SJCRH30 (cell line): ENCODE data around the gene COL5A1. TPM values are rescaled to one million over a fixed set of nuclear protein-coding genes. Genes with fewer than 3 reads are reported as not detected.

Experiments used
- DNase-seq, 2 experiments: peaks; one replicate each; pipeline ENCODE4 v3.0.0-alpha.2; 2015 to 2020
- H3K27ac ChIP-seq: fragments of 250-450 bp; sonication (Bioruptor Pico); 2 replicates; pipeline ENCODE4 v1.5.1; 2020; ENCODE audit warnings: mild to moderate bottlenecking, moderate library complexity
- H3K27me3 ChIP-seq: fragments of 250-450 bp; sonication (Bioruptor Pico); 2 replicates; pipeline ENCODE4 v1.5.1; 2020; ENCODE audit warnings: mild to moderate bottlenecking, moderate library complexity
- H3K36me3 ChIP-seq: fragments of 250-450 bp; sonication (Bioruptor Pico); 2 replicates; pipeline ENCODE4 v1.5.1; 2020; ENCODE audit warnings: mild to moderate bottlenecking, moderate library complexity
- H3K4me1 ChIP-seq: fragments of 250-450 bp; sonication (Bioruptor Pico); 2 replicates; pipeline ENCODE4 v1.5.1; 2020; ENCODE audit warnings: mild to moderate bottlenecking, moderate library complexity
- H3K4me3 ChIP-seq: fragments of 250-450 bp; sonication (Bioruptor Pico); 2 replicates; pipeline ENCODE4 v1.5.1; 2020; ENCODE audit warnings: mild to moderate bottlenecking, moderate library complexity
- H3K9me3 ChIP-seq: fragments of 250-450 bp; sonication (Bioruptor Pico); replicated peaks from 2 replicates; pipeline ENCODE4 v1.5.1; 2020; ENCODE audit warnings: mild to moderate bottlenecking, moderate library complexity
- total RNA-seq: library from RNA; depleted of rRNA; stranded (reverse); fragments of >200 nt; shearing (Covaris generic); gene quantifications from 2 replicates; pipeline ENCODE4 v1.2.3, GENCODE V29; 2014

The COL5A1 gene
- total RNA-seq, 1 experiment from 2014 or later = 32.1 TPM

DNA sequence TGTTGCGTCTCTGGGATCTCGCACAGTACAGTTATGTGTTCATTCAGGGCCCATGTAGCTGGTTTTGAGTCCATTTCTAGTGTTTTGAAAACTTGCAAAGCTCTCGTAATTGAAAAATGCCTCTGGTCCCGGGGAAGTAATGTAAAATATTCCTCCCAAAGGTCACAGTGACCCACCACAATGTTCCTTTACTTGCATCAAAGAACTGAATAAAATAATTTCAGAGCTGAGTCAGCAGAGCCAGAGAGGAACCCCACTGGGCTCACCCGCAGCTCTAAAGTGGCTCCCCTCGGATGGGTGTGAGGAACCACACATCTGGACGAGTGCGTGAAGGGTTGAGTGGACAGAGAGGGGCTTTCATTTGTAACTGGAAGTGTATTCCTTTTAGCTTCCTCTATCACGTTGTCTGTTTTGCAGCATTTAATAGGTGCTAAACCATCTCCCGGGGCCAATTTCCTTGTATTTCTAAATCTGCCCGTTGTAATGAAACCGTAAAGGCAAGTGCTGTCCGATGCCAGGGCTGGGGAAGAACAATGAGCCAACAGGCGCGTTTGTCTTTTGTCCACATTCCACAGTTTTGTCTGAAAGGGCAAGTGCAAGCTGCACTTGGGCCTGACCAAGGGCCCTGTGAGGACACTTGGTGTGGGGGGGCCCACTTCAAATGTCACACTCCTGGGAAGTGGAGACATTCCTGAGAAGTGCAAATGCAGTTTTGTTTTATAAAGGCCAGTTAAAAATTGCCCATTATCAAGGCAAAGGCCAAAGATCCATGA, 29.9 kb downstream of the COL5A1 start:
- Histone ChIP-seq H3K36me3 (peaks cover 6% of the 10 kb centered on the region; the same call in 1 of the 2 replicates), H3K27ac (no peak overlapping the region), H3K4me1 (no peaks in the 10 kb centered on the region), H3K27me3 (no peaks in the 10 kb centered on the region), H3K4me3 (no peak overlapping the region), H3K9me3 (0 out of 2 replicates have a peak, but pooled peaks cover 2% of the 10 kb centered on the region)
- DNase-seq = no peak

- no peak for DNase-seq
- 0 out of 2 replicates have a peak, but pooled peaks cover 2% of the 10 kb centered on the region for H3K9me3 ChIP-seq
- H3K27me3 ChIP-seq = no peaks in the 10 kb centered on the region
Measured at GRCh38 chr9:134676361-134676760, 34.8 kb downstream of the COL5A1 start.

GRCh38 chr9:134676886-134677285, 35.3 kb downstream of the COL5A1 start:
- Histone ChIP-seq H3K4me3 (no peak overlapping the region), H3K36me3 (peaks cover 6% of the 10 kb centered on the region; the same call in 1 of the 2 replicates), H3K27me3 (no peaks in the 10 kb centered on the region), H3K4me1 (peaks cover 15% of the 10 kb centered on the region; the same call in 1 of the 2 replicates), H3K27ac (no peak overlapping the region), H3K9me3 (0 out of 2 replicates have a peak, but pooled peaks cover 2% of the 10 kb centered on the region)
- DNase-seq = no peak

More at GRCh38 chr9:134676361-134676760, 34.8 kb downstream of the COL5A1 start:
- peaks cover 6% of the 10 kb centered on the region; the same call in 1 of the 2 replicates for H3K36me3 ChIP-seq
- no peak overlapping the region for H3K27ac ChIP-seq
- peaks cover 15% of the 10 kb centered on the region; the same call in 1 of the 2 replicates for H3K4me1 ChIP-seq
- H3K4me3 ChIP-seq = no peak overlapping the region

DNA sequence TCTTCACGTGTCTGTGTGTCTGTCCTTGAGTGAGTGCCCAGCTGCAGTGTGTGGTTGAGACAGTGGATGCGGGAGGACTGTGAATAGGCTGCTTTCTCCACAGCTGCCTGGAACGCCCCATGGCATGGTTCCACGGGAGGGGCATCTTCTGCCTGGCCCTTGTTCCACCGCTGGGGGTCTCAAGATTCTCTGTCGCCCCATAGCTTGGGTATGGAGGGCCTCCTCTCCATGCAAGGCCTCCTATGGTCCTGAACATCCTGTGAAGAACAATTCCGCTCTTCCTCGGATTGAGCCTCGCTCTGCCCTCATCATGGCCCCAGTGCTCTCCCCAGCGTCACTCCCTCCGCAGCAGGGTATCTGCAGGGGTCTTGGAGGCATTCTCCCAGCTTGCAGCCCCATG, 36.1 kb downstream of the COL5A1 start:
- no peaks in the 10 kb centered on the region for H3K36me3 ChIP-seq
- no peak overlapping the region for H3K4me3 ChIP-seq
- no peak overlapping the region for H3K27ac ChIP-seq
- 0 out of 2 replicates have a peak, but pooled peaks cover 2% of the 10 kb centered on the region for H3K9me3 ChIP-seq
- H3K27me3 ChIP-seq = no peaks in the 10 kb centered on the region
- peaks cover 15% of the 10 kb centered on the region; the same call in 1 of the 2 replicates for H3K4me1 ChIP-seq
- no peak for DNase-seq

DNA sequence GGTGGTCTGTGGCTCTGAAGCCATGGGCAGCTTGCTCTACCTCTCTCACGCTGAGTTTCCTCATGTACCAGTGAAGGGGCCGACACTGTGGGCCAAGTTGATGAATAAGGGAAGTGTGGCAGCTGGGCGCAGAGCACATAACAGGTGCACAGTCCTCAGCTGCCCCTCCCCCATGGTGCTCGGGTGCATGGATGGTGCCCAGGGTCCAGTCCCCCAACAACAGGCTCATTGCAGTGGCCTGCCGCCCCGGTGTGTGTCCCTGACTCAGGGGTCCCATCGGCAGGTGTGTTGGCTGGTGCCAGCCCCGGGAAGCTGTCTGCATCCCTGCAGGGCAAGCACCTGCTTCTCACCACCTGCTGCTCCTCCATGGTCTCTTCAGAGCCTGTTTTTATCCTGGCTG, 36.6 kb downstream of the COL5A1 start:
- Histone ChIP-seq H3K27ac (no peak overlapping the region), H3K4me1 (peaks cover 15% of the 10 kb centered on the region; the same call in 1 of the 2 replicates), H3K27me3 (no peaks in the 10 kb centered on the region), H3K36me3 (no peaks in the 10 kb centered on the region), H3K4me3 (no peak overlapping the region), H3K9me3 (0 out of 2 replicates have a peak, but pooled peaks cover 2% of the 10 kb centered on the region)
- peak; percentile 44 to 59 for DNase-seq

DNA sequence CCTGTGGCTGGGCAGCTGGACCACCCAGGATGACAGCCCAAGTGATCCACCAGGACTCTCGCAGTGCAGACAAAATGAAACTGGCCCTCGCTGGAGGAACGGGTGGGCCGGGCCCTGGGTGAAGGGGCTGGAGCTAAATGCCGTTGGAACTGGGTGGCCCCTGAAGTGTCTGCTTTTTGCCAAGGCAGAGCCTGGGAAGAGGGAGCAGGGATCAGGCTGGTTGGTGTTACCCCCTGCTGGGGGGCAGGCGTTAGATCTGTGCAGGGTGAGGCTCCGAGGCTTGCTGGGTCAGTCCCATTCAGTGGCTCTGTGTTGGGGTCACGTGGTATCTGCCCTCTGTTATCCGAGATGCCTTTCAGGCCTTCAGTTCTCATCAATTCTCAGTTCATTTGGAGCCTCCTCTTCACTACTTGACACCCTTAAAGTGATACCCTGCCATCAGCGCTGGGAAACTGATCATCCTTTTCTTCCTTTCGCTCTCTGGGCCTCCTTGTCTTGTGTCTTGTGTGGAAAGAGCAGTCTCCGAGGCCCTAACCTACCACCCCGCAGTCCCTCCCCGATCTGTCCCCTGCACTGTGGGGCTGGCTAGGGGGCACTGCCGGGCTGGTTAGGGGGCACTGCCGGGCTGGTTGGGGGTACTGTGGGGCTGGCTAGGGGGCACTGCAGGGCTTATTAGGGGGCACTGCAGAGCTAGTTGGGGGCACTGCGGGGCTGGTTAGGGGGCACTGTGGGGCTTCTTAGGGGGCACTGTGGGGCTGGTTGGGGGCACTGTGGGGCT, 37.3 kb downstream of the COL5A1 start:
- no peaks in the 10 kb centered on the region for H3K27me3 ChIP-seq
- H3K27ac ChIP-seq = no peak overlapping the region
- peaks cover 15% of the 10 kb centered on the region; the same call in 1 of the 2 replicates for H3K4me1 ChIP-seq
- no peaks in the 10 kb centered on the region for H3K9me3 ChIP-seq
- H3K4me3 ChIP-seq = no peak overlapping the region
- H3K36me3 ChIP-seq = no peaks in the 10 kb centered on the region
- peak; percentile 36 to 47 for DNase-seq

DNA sequence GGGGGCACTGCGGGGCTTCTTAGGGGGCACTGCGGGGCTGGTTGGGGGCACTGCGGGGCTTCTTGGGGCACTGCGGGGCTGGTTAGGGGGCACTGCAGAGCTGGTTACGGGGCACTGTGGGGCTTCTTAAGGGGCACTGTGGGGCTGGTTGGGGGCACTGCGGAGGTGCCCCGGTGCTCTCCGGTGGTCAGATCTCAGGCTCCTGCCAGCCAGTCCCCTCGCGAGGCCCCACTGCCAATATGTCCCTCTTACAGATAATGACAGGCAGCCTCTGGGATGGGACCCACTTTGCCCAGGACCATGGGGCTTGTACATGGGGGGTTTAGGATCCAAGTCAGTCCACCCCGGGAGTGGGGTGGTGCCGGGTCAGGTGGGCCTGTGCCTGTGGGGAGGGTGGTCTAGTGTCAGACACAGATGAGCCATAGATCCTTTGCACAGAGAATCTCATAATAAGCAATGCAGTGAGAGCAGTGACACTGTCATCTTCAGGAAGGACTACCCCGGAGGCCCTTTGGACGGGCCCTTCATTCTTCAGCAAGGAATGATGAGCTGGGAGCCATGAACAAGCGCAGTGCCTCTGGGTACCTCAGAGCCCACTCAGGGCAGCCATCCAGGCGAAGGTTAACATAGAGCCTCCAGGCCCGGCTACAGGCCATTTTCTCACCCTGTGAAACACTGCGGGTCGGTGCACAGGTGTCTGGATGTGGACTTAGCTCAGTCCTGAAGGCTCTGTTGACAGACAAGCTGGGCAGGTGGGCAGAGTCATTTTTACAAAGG, 38.2 kb downstream of the COL5A1 start:
- Histone ChIP-seq H3K36me3 (no peaks in the 10 kb centered on the region), H3K4me1 (peaks cover 15% of the 10 kb centered on the region; the same call in 1 of the 2 replicates), H3K4me3 (no peak overlapping the region), H3K9me3 (no peaks in the 10 kb centered on the region), H3K27me3 (no peaks in the 10 kb centered on the region), H3K27ac (no peak overlapping the region)
- no peak for DNase-seq

DNA sequence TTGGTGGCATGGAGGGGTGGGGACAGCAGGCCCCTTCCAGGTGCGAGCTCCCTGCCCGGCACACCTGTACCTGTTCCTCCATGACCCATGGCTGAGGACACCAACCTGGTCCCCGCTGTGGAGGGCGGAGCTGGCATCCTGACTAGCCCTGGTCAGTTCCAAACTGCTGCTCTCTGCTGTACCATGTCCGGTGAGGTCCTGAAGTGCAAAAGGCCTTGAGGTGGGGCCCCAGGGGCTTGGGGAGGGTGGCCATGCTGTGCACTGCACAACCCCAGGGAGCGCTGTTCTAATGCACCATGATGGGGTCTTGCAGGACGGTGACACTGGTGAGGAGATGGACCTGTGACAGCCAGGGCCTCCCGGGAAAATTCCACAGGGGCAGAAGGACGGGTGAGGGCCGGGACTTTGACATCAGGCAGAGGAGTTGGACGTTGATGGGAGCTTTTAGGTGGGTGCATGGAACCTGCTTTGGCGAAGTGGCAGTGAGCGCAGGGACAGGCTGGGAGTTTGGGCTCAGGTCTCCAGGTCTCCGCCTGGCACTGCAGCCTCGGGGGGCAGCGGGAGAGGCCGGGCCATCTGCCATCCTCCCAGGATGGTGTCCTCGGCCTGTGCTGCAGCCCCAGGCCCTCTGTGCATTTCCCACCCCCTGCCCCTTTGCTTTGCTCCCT, 38.9 kb downstream of the COL5A1 start:
- DNase-seq = no peak
- peaks cover 15% of the 10 kb centered on the region; the same call in 1 of the 2 replicates for H3K4me1 ChIP-seq
- H3K36me3 ChIP-seq = no peaks in the 10 kb centered on the region
- no peaks in the 10 kb centered on the region for H3K9me3 ChIP-seq
- no peaks in the 10 kb centered on the region for H3K27me3 ChIP-seq
- no peak overlapping the region for H3K4me3 ChIP-seq
- no peak overlapping the region for H3K27ac ChIP-seq

DNA sequence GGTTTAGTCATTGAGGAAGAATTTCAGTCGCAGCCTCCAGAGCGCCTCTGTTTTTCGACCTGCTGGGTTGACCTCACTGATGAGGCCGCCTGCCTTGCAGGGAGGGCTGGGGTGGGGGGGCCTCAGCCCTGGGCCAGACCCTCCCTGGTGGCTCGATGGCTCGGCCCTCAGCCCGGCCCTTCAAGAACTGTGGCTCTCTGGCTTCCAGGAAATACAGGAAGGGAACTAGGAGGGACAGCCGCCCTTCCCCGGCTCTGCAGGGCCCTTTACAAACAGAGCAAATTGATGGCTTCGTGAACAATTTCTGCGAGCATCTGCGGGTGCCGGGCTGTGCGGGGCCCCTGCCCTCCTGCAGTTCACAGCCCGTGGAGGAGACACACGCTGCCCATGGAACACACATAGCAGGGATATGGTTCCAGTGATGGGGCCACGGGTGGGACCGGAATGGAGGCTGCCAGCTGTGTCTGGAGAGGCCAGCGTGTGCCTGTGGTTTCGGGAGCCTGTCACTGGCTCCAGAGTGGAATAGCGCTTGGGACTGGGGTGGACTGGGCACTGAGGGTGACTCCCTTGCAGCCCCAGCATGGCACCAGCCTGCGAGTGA, 39.6 kb downstream of the COL5A1 start:
- DNase-seq = no peak
- Histone ChIP-seq H3K4me1 (peaks cover 15% of the 10 kb centered on the region; the same call in 1 of the 2 replicates), H3K27ac (no peak overlapping the region), H3K27me3 (no peaks in the 10 kb centered on the region), H3K9me3 (no peaks in the 10 kb centered on the region), H3K36me3 (no peaks in the 10 kb centered on the region), H3K4me3 (no peak overlapping the region)

DNA sequence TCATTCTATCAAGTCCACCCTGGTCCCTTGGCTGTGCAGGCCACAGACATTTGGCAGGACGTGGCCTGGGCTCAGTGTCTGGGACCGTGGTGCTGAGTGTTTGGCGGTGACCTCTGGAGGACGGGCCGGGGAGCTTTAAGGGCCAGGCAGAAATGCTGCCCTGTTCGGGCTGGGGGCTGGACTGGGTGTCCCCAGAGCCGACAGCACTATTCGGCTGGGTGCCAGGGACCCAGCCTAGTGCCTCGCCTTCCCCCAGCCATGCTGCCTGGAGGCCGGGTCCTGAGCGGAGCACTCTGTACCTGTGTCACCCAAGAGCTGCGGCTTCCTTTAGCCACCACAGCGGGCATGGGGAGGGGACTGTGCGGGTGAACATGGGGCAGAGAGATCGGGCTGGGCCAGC, 40.4 kb downstream of the COL5A1 start:
- Histone ChIP-seq H3K4me3 (no peak overlapping the region), H3K27ac (no peak overlapping the region), H3K9me3 (no peaks in the 10 kb centered on the region), H3K4me1 (peaks cover 15% of the 10 kb centered on the region; the same call in 1 of the 2 replicates), H3K36me3 (no peaks in the 10 kb centered on the region), H3K27me3 (no peaks in the 10 kb centered on the region)
- no peak for DNase-seq

DNA sequence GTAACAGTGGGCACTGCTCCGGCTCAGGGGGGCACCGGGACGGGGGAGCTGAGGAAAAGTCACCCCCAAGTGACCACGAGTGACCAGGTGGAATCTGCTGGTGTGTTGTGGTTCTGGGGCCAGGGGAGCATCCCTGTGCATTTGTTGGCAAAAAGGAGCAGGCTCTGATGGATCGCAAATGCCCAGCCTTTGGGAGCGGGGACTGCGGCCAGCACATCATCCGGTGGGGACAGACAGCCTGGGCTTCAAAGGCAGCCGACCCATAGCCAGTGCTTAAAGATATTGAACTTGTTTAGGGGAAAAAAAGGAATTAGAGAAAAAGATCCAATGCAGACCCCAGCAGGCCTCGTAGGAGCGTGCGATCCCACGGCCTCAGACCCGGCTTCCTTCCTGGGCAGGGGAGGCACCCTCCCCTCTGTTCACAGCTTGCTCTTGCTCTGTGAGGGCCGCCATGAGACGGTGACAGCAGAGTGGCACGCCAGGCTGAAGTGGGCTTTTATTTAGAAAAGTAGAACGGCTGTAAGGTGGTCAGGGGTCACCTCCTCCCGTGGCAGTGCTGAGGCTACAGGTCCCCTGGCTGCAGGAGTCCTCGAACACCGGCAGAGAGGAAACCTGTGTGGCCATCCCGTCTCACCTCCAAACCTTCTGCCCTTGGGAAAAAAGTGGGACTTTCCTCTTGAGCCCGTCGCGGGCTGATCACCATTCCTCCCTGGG, 41.2 kb downstream of the COL5A1 start:
- Histone ChIP-seq H3K9me3 (no peaks in the 10 kb centered on the region), H3K27me3 (no peaks in the 10 kb centered on the region), H3K4me3 (no peak overlapping the region), H3K27ac (no peak overlapping the region), H3K4me1 (peaks cover 12% of the 10 kb centered on the region; the same call in 1 of the 2 replicates), H3K36me3 (no peaks in the 10 kb centered on the region)
- DNase-seq = no peak

GRCh38 chr9:134683714-134684374, 42.2 kb downstream of the COL5A1 start:
- no peak overlapping the region for H3K27ac ChIP-seq
- no peaks in the 10 kb centered on the region for H3K9me3 ChIP-seq
- H3K36me3 ChIP-seq = no peaks in the 10 kb centered on the region
- no peaks in the 10 kb centered on the region for H3K27me3 ChIP-seq
- peaks cover 2% of the 10 kb centered on the region; the same call in 1 of the 2 replicates for H3K4me1 ChIP-seq
- H3K4me3 ChIP-seq = no peak overlapping the region
- DNase-seq = no peak

DNA sequence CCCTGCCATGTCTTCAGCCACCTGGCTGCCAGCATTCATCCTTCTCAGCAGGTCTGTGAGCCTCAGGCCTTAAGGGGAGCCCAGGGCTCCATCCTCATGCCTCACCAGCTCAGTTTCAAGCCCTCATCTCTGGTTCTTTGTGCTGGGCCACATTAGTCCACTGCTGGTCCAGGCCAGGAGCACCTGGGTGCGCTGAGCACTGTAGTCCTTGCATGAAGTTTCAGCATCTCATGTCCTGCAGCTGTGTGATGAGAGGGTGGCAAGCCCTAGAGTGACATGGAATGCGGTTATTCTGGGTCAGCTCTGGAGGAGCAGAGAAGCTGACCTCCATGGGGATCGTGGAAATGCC, 42.7 kb downstream of the COL5A1 start:
- DNase-seq = no peak
- H3K4me1 ChIP-seq = no peaks in the 10 kb centered on the region
- H3K27me3 ChIP-seq = no peaks in the 10 kb centered on the region
- H3K36me3 ChIP-seq = no peaks in the 10 kb centered on the region
- no peak overlapping the region for H3K4me3 ChIP-seq
- H3K9me3 ChIP-seq = no peaks in the 10 kb centered on the region
- H3K27ac ChIP-seq = no peak overlapping the region
